DMS153 treated with DMSO at 0.1 percent for 48 hours (cell line): ENCODE results near the gene RPL19.
"Not testable (repeated sequence)": the region's sequence is repeated elsewhere in the genome, so short reads cannot be mapped to it uniquely, and the experiment has no call there.

ENCODE experiments used
- DNase-seq: peaks from one replicate; lab custom pipeline; 2025; ENCODE audit not compliant: unreplicated experiment; lab: John Stamatoyannopoulos, UW

The RPL19 gene

GRCh38 chr17:39200070-39200879 lies at the start of gene RPL19:
TSS of gene RPL19 (plus strand) at chr17:39200283. CDS start at chr17:39200345, 62 bp downstream.
- DNase-seq: peak; percentile 83

- DNase-seq: no peak
Observed at GRCh38 chr17:39150795-39151149, 49.3 kb upstream of the RPL19 start.

GRCh38 chr17:39151150-39151942 lies 48.7 kb upstream of the RPL19 start, which contains the start of gene PLXDC1:
TSS of gene PLXDC1 (minus strand) at chr17:39151637. CDS start at chr17:39151437, 200 bp downstream.
- DNase-seq: no peak

GRCh38 chr17:39151943-39152818 lies 47.9 kb upstream of the RPL19 start:
- DNase-seq: no peak

GRCh38 chr17:39153599-39154051 lies 46.5 kb upstream of the RPL19 start:
- DNase-seq: peak; percentile 75

- DNase-seq: no peak
Observed at GRCh38 chr17:39155654-39156053, 44.4 kb upstream of the RPL19 start.

- DNase-seq: no peak
Observed at GRCh38 chr17:39156491-39156890, 43.6 kb upstream of the RPL19 start.

- DNase-seq: no peak
Observed at GRCh38 chr17:39158623-39159022, 41.5 kb upstream of the RPL19 start.

GRCh38 chr17:39161962-39162361 lies 38.1 kb upstream of the RPL19 start:
- DNase-seq: no peak

- DNase-seq: peak; percentile 14
Observed at GRCh38 chr17:39164675-39165143, 35.4 kb upstream of the RPL19 start.

- no peak for DNase-seq
Observed at GRCh38 chr17:39165178-39165840, 34.8 kb upstream of the RPL19 start.

- no peak for DNase-seq
Observed at GRCh38 chr17:39165841-39166349, 34.2 kb upstream of the RPL19 start, which contains the start of gene ARL5C. TSS of gene ARL5C (minus strand) at chr17:39166161. CDS start at chr17:39165760, 401 bp downstream.

GRCh38 chr17:39166437-39167335 lies 33.4 kb upstream of the RPL19 start:
- DNase-seq: no peak

- no peak for DNase-seq
Observed at GRCh38 chr17:39167476-39167875, 32.6 kb upstream of the RPL19 start.

GRCh38 chr17:39168503-39168902 lies 31.6 kb upstream of the RPL19 start:
- DNase-seq: not testable (repeated sequence)

GRCh38 chr17:39169101-39169500 lies 31.0 kb upstream of the RPL19 start:
- DNase-seq: no peak

GRCh38 chr17:39169518-39169917 lies 30.6 kb upstream of the RPL19 start:
- DNase-seq: no peak

- no peak for DNase-seq
Observed at GRCh38 chr17:39170109-39170508, 30.0 kb upstream of the RPL19 start.

- DNase-seq: no peak
Observed at GRCh38 chr17:39170558-39170957, 29.5 kb upstream of the RPL19 start.
